H54 (cell line): ENCODE results near the gene ATRN.
A peak's percentile ranks its signal among the peaks of the same experiment; 100 is the strongest.
"Not testable (repeated sequence)": the region's sequence is repeated elsewhere in the genome, so short reads cannot be mapped to it uniquely, and the experiment has no call there.

Source experiments
- DNase-seq: peaks from one replicate; pipeline ENCODE4 v3.0.0; 2011; ENCODE audit warnings: low spot score, mixed read lengths; ENCODE audit not compliant: insufficient read length
- FAIRE-seq: peaks from 3 replicates; lab custom pipeline; 2011; peaks lifted over from hg19 to GRCh38; lab: Jason Lieb, UNC
- POLR2A ChIP-seq: IDR thresholded peaks from 2 replicates; pipeline ENCODE4 v1.6.1; 2011; ENCODE audit warnings: low read depth, mild to moderate bottlenecking, low read length

The ATRN gene

DNA sequence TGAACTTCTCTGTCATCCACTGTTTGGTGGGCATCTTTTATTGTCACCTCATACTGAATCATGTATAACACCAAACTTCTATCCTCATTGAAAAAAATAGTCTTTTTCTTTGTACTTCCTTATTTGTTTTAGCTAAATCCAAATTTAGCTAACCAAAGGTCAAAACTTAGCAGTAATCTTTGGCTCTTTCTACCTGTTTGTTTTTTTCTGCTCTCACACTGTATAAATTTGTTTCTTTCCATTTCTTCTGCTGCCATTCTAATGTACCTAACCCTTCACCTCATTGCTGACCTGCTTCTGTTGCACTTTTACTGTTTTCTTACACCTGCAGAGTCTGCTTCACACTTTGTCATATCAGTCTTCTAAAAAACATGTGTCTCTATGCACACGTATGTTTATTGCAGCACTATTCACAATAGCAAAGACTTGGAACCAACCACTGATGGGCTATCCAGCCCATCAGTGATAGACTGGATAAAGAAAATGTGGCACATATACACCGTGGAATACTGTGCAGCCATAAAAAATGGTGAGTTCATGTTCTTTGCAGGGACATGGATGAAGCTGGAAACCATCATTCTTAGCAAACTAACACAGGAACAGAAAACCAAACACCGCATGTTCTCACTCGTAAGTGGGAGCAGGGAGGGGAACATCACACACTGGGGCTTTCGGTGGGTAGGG lies 7.2 kb downstream of the ATRN start:
- DNase-seq (no peak), FAIRE-seq (no peak)
- TF ChIP-seq POLR2A: no peak

DNA sequence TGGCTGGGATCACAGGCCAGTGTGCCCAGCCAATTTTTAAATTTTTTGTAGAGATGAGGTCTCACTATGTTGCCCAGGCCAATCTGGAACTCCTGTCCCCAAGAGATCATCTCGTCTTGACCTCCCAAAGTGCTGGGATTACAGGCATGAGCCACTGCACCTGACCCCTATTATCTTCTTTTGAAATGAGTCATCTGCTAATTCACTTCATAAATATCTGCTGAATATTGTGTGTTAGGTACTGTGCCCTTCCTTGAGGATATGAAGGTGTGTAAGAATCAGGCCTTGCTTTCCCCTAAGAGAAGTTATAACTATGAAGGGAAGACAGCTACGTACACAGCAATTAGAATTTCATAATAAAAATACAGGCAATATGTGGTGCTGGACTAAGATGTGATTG lies 8.2 kb downstream of the ATRN start:
- TF ChIP-seq POLR2A: no peak

GRCh38 chr20:3479759-3480615 lies 9.2 kb downstream of the ATRN start:
- DNase-seq (no peak), FAIRE-seq (no peak)
- TF ChIP-seq POLR2A: no peak

More for the DNA sequence above, 8.2 kb downstream of the ATRN start:
- FAIRE-seq: no peak
- DNase-seq: no peak

- DNase-seq (no peak), FAIRE-seq (peak; percentile 80)
- TF ChIP-seq POLR2A: no peak
Measured at GRCh38 chr20:3483309-3483708, 12.5 kb downstream of the ATRN start.

DNA sequence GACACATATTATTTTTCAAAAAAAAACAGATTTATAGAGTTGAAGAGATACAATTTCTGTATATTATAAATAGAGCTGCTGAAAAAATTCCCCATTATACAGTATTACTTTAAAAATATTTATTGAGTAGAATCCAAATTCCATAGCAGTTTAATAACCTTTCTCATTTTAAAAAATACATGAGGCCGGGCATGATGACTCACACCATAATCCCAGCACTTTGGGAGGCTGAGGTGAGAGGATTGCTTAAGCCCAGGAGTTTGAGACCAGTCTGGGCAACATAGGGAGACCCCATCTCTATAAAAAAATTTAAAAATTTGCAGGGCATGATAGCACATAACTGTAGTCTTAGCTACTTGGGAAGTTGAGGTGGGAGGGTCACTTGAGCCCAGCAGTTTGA lies 13.0 kb downstream of the ATRN start:
- FAIRE-seq: no peak
- no peak for TF ChIP-seq POLR2A
- no peak for DNase-seq

- no peak for TF ChIP-seq POLR2A
- no peak for FAIRE-seq
Measured at GRCh38 chr20:3485913-3486312, 15.1 kb downstream of the ATRN start.

DNA sequence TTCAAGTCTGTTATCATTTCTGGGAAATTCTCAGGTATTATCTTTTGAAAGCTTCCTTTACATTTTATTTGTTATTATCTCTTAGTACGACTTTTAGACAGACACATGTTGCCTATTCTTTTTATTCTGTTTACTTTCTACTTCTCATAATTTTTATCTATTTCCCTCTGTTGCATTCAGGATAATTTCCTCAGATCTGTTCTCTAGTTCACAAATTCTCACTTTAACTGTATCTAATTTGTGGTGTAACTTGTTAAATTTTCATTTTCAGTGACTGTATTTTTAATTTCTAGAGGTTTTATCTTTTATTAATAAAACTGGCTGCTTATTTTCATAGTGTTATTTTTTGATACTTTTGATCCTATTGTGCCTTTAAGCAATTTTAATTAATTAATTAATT lies 16.0 kb downstream of the ATRN start:
- TF ChIP-seq POLR2A: no peak
- FAIRE-seq: no peak
- DNase-seq: no peak

More at GRCh38 chr20:3485913-3486312, 15.1 kb downstream of the ATRN start:
- no peak for DNase-seq

- DNase-seq (no peak), FAIRE-seq (no peak)
- TF ChIP-seq POLR2A: no peak
Measured at GRCh38 chr20:3492669-3493068, 21.9 kb downstream of the ATRN start.

GRCh38 chr20:3494218-3494617 lies 23.4 kb downstream of the ATRN start:
- no peak for DNase-seq
- TF ChIP-seq POLR2A: no peak
- no peak for FAIRE-seq

DNA sequence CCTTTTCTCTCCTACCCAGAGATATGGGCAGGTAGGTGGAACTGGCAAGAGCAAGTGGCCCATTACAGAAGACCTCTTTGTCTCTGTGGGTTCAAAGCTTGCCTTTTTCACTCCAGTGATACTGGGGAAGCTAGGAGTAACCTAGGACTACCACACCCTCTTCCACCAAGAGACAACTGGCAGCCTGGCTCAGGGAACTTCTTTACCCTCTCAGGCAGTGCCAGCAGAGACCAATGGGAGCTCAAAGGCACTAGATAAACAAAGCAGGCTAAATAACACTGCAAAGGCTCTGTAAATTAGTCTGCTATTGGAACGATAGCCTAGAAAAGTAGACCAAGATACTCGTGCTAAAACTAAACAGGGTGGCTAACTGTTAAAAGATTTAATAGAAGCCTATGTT lies 32.1 kb downstream of the ATRN start:
- no peak for TF ChIP-seq POLR2A
- DNase-seq (no peak), FAIRE-seq (no peak)

GRCh38 chr20:3505148-3505547 lies 34.3 kb downstream of the ATRN start:
- FAIRE-seq (no peak), DNase-seq (no peak)
- TF ChIP-seq POLR2A: no peak

- FAIRE-seq: no peak
- DNase-seq: no peak
- no peak for TF ChIP-seq POLR2A
Measured at GRCh38 chr20:3509064-3509463, 38.2 kb downstream of the ATRN start.

DNA sequence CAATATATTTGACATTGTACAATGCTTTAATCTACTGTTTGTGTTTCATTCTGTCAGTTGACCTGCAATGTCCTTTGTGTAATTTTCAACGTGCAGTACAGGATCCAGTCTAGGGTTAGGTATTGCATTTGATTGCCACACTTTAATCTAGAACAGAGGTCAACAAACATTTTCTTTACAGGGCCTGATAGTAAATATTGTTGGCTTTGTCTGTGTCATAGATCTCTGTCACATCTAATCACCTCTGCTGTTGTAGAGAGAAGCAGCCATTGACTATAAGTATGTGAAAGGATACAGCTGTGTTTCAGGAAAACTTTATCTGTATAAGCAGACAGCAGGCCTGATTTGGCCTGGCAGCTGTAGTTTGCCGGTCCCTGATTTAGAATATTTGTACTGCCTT lies 39.3 kb downstream of the ATRN start:
- no peak for FAIRE-seq
- no peak for TF ChIP-seq POLR2A
- no peak for DNase-seq

GRCh38 chr20:3512239-3512638 lies 41.4 kb downstream of the ATRN start:
- DNase-seq, FAIRE-seq: not testable (repeated sequence)

DNA sequence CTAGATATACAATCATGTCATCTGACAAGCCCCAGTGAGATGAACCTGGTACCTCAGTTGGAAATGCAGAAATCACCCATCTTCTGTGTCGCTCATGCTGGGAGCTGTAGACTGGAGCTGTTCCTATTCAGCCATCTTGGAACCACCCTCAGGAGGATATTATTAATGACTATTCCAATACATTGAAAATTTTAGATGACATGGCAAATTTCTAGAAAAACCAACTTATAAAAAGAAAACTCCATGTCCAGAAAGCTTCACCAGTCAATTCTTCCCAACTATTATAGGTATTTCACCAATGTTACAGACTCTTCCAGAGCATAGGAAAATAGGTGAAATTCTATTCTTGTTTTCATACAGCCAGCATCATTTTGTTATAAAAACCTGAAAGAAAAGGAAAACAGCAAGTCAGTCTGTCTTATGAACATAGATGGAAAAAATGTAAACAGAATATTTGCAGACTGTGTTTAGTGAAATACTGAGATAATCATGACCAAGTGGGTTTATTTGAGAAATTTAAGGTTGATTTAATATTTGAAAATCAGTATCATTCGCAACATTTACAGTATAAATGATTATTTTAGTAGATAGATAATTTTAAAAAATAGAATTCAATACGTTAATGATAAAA lies 43.3 kb downstream of the ATRN start:
- DNase-seq: no peak
- no peak for FAIRE-seq
- no peak for TF ChIP-seq POLR2A
